GM10266 (cell line): ENCODE results near the gene MBP.

Experiments used
- DNase-seq: peaks from one replicate; pipeline ENCODE4 v3.0.0; 2012; ENCODE audit errors: extremely low spot score
- CTCF ChIP-seq: IDR thresholded peaks from 2 replicates; pipeline ENCODE4 v1.5.1; 2012; ENCODE audit warnings: mild to moderate bottlenecking, low read depth; ENCODE audit not compliant: control insufficient read depth, insufficient read depth; ENCODE audit errors: missing control alignments

MBP gene

GRCh38 chr18:77108001-77108692, 24.4 kb downstream of the MBP start:
- TF ChIP-seq CTCF = no peak
- DNase-seq = peak; percentile 51

- DNase-seq = no peak
These were observed 25.3 kb downstream of the MBP start for GRCh38 chr18:77107292-77107691.

GRCh38 chr18:77106331-77106730, 26.3 kb downstream of the MBP start:
- no peak for TF ChIP-seq CTCF
- DNase-seq = no peak

More at GRCh38 chr18:77107292-77107691, 25.3 kb downstream of the MBP start:
- TF ChIP-seq CTCF = no peak

- TF ChIP-seq CTCF = no peak
These were observed 26.9 kb downstream of the MBP start for GRCh38 chr18:77105680-77106079.

GRCh38 chr18:77105028-77105427, 27.6 kb downstream of the MBP start:
- no peak for TF ChIP-seq CTCF
- peak; percentile 54 for DNase-seq

More at GRCh38 chr18:77105680-77106079, 26.9 kb downstream of the MBP start:
- no peak for DNase-seq

GRCh38 chr18:77103991-77104531, 28.5 kb downstream of the MBP start:
- DNase-seq = no peak
- no peak for TF ChIP-seq CTCF

GRCh38 chr18:77103187-77103850, 29.3 kb downstream of the MBP start:
- no peak for TF ChIP-seq CTCF
- DNase-seq = no peak
